ENCODE results near the gene ANKRD61.

Gene ANKRD61

DNA sequence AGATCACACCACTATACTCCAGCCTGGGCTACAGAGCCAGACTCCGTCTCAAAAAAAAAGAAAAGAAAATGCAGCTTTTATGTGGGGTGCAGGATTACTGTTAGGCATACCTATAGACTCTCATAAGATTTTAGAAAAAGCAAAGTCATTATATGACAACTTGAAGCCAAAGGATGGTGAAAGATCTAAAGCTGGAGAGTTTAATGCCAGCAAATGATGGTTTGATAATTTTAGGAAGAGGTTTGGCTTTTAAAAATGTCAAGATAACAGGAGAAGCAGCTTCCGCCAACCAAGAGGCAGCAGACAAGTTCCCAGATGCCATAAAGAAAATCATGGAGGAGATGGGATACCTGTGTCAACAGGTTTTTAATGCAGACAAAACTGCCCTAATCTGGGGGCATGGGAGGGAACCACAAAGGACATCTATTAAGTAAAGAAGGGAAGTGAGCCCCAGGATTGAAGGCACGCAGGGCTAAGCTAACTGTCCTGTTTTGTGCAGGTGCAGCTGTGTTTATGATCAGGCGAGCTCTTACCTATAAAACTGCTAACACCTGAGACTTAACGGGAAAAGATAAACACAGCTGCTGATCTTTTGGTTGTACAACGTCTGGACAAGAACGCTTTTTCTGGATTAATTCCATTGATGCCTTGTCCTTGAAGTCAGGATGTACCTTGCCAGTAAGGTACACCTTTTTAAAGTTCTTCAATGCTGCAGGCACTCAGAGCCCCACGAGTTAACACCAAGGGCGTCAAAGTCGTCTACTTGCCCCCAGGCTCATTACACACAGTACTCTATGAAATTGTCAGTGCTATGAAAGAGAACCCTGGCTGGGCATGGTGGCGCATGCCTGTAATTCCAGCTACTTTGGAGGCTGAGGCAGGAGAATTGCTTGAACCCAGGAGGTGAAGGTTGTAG is 10.5 kb upstream of the ANKRD61 start:
- no peak overlapping the region for H2BK12ac ChIP-seq (ENCODE audit: low read length in 2 of 2)
- H4K8ac ChIP-seq (ENCODE audit: low read length), result no peak overlapping the region
- no peaks in the 10 kb centered on the region for H3K27me3 ChIP-seq (ENCODE audit: control insufficient read depth in 1 of 2, insufficient read depth in 1 of 2, low read length in 2 of 2)
- H3K4me1 ChIP-seq (ENCODE audit: control insufficient read depth, insufficient read depth, low read depth, low read length), result peaks cover 3% of the 10 kb centered on the region
- 98% methylated on average over 8 of the region's 11 CpGs for WGBS
- H3K79me1 ChIP-seq (replicated peaks; ENCODE audit: low read length, poor library complexity, severe bottlenecking), result peaks cover 29% of the 10 kb centered on the region
- no peak overlapping the region for H2AFZ ChIP-seq (ENCODE audit: low read depth, low read length)
- no peak overlapping the region for H3K18ac ChIP-seq (ENCODE audit: low read depth in 1 of 2, low read length in 2 of 2)
- H3K27ac ChIP-seq (ENCODE audit: low read length, poor library complexity, severe bottlenecking), result no peak overlapping the region
- no peak overlapping the region for H2BK120ac ChIP-seq (ENCODE audit: low read depth, low read length)
- H3K4me3 ChIP-seq (ENCODE audit: insufficient read depth in 1 of 2, low read depth in 1 of 2, low read length in 2 of 2), result no peak overlapping the region
- H3K9ac ChIP-seq (ENCODE audit: low read length), result no peak overlapping the region
- H2BK5ac ChIP-seq (ENCODE audit: low read depth, low read length, poor library complexity, severe bottlenecking), result no peak overlapping the region
- H2AK5ac ChIP-seq (ENCODE audit: low read length, severe bottlenecking), result no peak overlapping the region
- H2BK15ac ChIP-seq (ENCODE audit: low read depth, poor library complexity, severe bottlenecking), result no peak overlapping the region
- no peak overlapping the region for H3K4me2 ChIP-seq (ENCODE audit: low read length, poor library complexity, severe bottlenecking)
- DNase-seq, result no peak
- no peak overlapping the region for H3K23ac ChIP-seq (ENCODE audit: low read length in 2 of 2)
- H4K91ac ChIP-seq (ENCODE audit: low read length), result no peak overlapping the region
- H3K14ac ChIP-seq (ENCODE audit: low read length in 2 of 2), result no peak overlapping the region
- no peaks in the 10 kb centered on the region for H3K9me3 ChIP-seq (ENCODE audit: control insufficient read depth, low read length)
- H3K36me3 ChIP-seq (ENCODE audit: control insufficient read depth in 1 of 2, insufficient read depth in 2 of 2, low read depth in 1 of 2, low read length in 2 of 2), result peaks cover 61 to 89% of the 10 kb centered on the region in 2 experiments
- H3K4ac ChIP-seq (ENCODE audit: low read depth in 1 of 2, low read length in 2 of 2), result no peak overlapping the region

DNA sequence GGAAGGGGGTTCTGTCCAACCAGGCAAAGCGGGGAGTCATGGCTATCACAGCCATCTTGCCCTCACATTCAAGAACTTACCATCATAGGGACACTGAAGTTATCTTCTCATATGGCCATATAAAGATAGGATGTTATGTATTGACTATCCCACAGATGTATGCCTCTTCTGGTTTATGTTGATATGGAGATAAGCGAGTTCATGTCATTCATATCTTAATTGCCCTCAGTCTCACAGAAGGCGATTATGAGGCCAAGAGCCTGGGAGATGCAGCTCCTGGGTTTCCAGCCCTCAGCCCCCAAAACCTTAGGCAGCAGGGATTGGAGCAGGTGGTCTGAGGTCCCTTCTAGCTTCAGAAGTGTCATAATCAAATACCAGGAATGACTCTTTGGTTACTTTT is 8.5 kb upstream of the ANKRD61 start:
- DNase-seq, result no peak
- Histone ChIP-seq H3K23ac (ENCODE audit: low read length in 2 of 2) (no peak overlapping the region), H3K79me1 (replicated peaks; ENCODE audit: low read length, poor library complexity, severe bottlenecking) (peaks cover 33% of the 10 kb centered on the region), H2BK15ac (ENCODE audit: low read depth, poor library complexity, severe bottlenecking) (no peak overlapping the region), H3K4me3 (ENCODE audit: insufficient read depth in 1 of 2, low read depth in 1 of 2, low read length in 2 of 2) (no peak overlapping the region), H3K9ac (ENCODE audit: low read length) (no peak overlapping the region), H2BK120ac (ENCODE audit: low read depth, low read length) (no peak overlapping the region), H2AFZ (ENCODE audit: low read depth, low read length) (no peak overlapping the region), H3K4ac (ENCODE audit: low read depth in 1 of 2, low read length in 2 of 2) (no peak overlapping the region), H3K27ac (ENCODE audit: low read length, poor library complexity, severe bottlenecking) (no peak overlapping the region), H3K9me3 (ENCODE audit: control insufficient read depth, low read length) (no peaks in the 10 kb centered on the region), H2BK5ac (ENCODE audit: low read depth, low read length, poor library complexity, severe bottlenecking) (no peak overlapping the region), H2AK5ac (ENCODE audit: low read length, severe bottlenecking) (no peak overlapping the region), H4K91ac (ENCODE audit: low read length) (no peak overlapping the region), H3K27me3 (ENCODE audit: control insufficient read depth in 1 of 2, insufficient read depth in 1 of 2, low read length in 2 of 2) (no peaks in the 10 kb centered on the region), H3K36me3 (ENCODE audit: control insufficient read depth in 1 of 2, insufficient read depth in 2 of 2, low read depth in 1 of 2, low read length in 2 of 2) (peaks cover 62 to 97% of the 10 kb centered on the region in 2 experiments), H3K4me2 (ENCODE audit: low read length, poor library complexity, severe bottlenecking) (no peak overlapping the region), H4K8ac (ENCODE audit: low read length) (no peak overlapping the region), H3K14ac (ENCODE audit: low read length in 2 of 2) (no peak overlapping the region), H3K18ac (ENCODE audit: low read depth in 1 of 2, low read length in 2 of 2) (no peak overlapping the region), H3K4me1 (ENCODE audit: control insufficient read depth, insufficient read depth, low read depth, low read length) (peaks cover 7% of the 10 kb centered on the region), H2BK12ac (ENCODE audit: low read length in 2 of 2) (no peak overlapping the region)
- WGBS, result 94% methylated on average over 2 of the region's 3 CpGs

DNA sequence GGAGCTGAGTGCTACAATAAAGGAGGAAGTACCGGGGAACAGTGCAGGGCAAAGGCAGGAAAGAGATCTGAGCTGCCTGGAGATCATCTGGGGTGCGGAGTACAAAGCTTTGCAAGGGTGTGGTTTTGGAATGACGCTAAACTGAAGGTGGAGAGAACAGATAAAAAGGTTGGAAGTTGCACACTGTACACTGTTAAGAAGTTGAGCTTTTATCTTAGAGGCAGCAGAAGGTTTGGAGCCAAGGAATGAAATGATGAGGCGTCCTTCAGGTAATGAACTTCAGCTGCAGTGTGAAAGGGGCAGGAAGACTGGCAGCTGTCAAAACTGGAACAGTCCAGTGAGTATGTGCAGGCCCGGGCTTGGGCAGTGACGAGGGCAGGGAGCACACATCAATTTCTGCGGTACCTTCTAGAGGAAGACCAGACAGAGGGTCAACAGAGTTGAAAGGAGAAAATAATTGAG is 7.2 kb upstream of the ANKRD61 start:
- Histone ChIP-seq H3K23ac (ENCODE audit: low read length in 2 of 2) (no peak overlapping the region), H4K91ac (ENCODE audit: low read length) (no peak overlapping the region), H3K36me3 (ENCODE audit: control insufficient read depth in 1 of 2, insufficient read depth in 2 of 2, low read depth in 1 of 2, low read length in 2 of 2) (peaks cover 65 to 98% of the 10 kb centered on the region in 2 experiments), H3K79me1 (replicated peaks; ENCODE audit: low read length, poor library complexity, severe bottlenecking) (peaks cover 35% of the 10 kb centered on the region), H4K8ac (ENCODE audit: low read length) (no peak overlapping the region), H3K14ac (ENCODE audit: low read length in 2 of 2) (no peak overlapping the region), H2BK5ac (ENCODE audit: low read depth, low read length, poor library complexity, severe bottlenecking) (no peak overlapping the region), H2BK15ac (ENCODE audit: low read depth, poor library complexity, severe bottlenecking) (no peak overlapping the region), H3K4me1 (ENCODE audit: control insufficient read depth, insufficient read depth, low read depth, low read length) (peaks cover 7% of the 10 kb centered on the region), H3K9ac (ENCODE audit: low read length) (no peak overlapping the region), H3K4me2 (ENCODE audit: low read length, poor library complexity, severe bottlenecking) (no peak overlapping the region), H3K4me3 (ENCODE audit: insufficient read depth in 1 of 2, low read depth in 1 of 2, low read length in 2 of 2) (no peak overlapping the region), H3K4ac (ENCODE audit: low read depth in 1 of 2, low read length in 2 of 2) (no peak overlapping the region), H2BK120ac (ENCODE audit: low read depth, low read length) (no peak overlapping the region), H3K18ac (ENCODE audit: low read depth in 1 of 2, low read length in 2 of 2) (no peak overlapping the region), H2AFZ (ENCODE audit: low read depth, low read length) (no peak overlapping the region), H3K27ac (ENCODE audit: low read length, poor library complexity, severe bottlenecking) (no peak overlapping the region), H3K9me3 (ENCODE audit: control insufficient read depth, low read length) (no peaks in the 10 kb centered on the region), H3K27me3 (ENCODE audit: control insufficient read depth in 1 of 2, insufficient read depth in 1 of 2, low read length in 2 of 2) (no peaks in the 10 kb centered on the region), H2AK5ac (ENCODE audit: low read length, severe bottlenecking) (no peak overlapping the region), H2BK12ac (ENCODE audit: low read length in 2 of 2) (peak overlapping the region in 1 of 2 experiments; percentile 4)
- WGBS, result 95% methylated on average over 7 of the region's 7 CpGs
- no peak for DNase-seq

DNA sequence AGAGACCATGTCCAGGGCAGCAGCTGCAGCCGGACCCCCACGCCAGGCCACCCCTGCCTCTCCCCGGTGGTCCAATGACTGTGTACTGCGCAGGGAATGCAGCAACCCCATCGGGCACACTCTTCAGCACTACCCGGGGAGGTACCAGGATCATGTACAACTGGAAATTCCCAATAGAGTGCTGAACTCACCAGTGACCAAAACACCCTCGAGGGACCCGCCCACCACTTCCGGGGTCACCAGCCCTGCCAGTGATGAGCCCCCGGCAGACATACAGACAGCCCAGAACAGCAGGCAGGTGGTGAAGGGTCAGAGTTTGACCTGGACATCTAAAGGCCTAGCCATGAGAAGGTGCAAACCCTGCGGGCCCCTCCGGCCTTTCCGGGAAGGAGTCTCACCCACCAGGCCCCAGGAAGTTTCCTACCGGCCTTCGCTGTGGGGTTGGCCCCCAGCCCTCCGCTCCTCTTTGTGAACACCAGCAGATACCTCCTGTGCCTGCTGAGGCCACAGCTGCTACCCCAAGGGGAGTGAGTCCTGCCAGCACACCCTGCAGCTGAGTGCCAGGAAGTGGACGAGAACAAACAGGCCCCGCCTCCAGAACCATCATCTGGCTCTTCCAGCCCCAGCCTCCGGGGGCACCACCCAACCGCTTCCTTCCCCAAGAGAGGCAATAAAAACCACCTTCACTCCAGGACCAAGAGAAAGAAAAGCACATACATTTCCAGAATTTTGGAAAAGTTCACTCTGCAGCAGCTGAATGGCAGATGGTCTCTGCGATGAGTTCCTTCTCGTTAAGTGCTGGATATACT is 5.0 kb upstream of the ANKRD61 start:
- no peak overlapping the region for H3K4me3 ChIP-seq (ENCODE audit: insufficient read depth in 1 of 2, low read depth in 1 of 2, low read length in 2 of 2)
- H2AFZ ChIP-seq (ENCODE audit: low read depth, low read length), result no peak overlapping the region
- no peak overlapping the region for H3K4me2 ChIP-seq (ENCODE audit: low read length, poor library complexity, severe bottlenecking)
- H2BK120ac ChIP-seq (ENCODE audit: low read depth, low read length), result no peak overlapping the region
- H3K9ac ChIP-seq (ENCODE audit: low read length), result no peak overlapping the region
- H3K14ac ChIP-seq (ENCODE audit: low read length in 2 of 2), result no peak overlapping the region
- no peak overlapping the region for H3K27ac ChIP-seq (ENCODE audit: low read length, poor library complexity, severe bottlenecking)
- H3K36me3 ChIP-seq (ENCODE audit: control insufficient read depth in 1 of 2, insufficient read depth in 2 of 2, low read depth in 1 of 2, low read length in 2 of 2), result peaks cover 69 to 94% of the 10 kb centered on the region in 2 experiments
- H4K91ac ChIP-seq (ENCODE audit: low read length), result peak overlapping the region; percentile 27
- 93% methylated on average over 22 of the region's 22 CpGs for WGBS
- peak; percentile 37 for DNase-seq
- no peak overlapping the region for H2BK12ac ChIP-seq (ENCODE audit: low read length in 2 of 2)
- H3K4me1 ChIP-seq (ENCODE audit: control insufficient read depth, insufficient read depth, low read depth, low read length), result peaks cover 4% of the 10 kb centered on the region
- no peak overlapping the region for H2BK15ac ChIP-seq (ENCODE audit: low read depth, poor library complexity, severe bottlenecking)
- H3K23ac ChIP-seq (ENCODE audit: low read length in 2 of 2), result no peak overlapping the region
- no peaks in the 10 kb centered on the region for H3K9me3 ChIP-seq (ENCODE audit: control insufficient read depth, low read length)
- peaks cover 36% of the 10 kb centered on the region for H3K79me1 ChIP-seq (replicated peaks; ENCODE audit: low read length, poor library complexity, severe bottlenecking)
- H3K27me3 ChIP-seq (ENCODE audit: control insufficient read depth in 1 of 2, insufficient read depth in 1 of 2, low read length in 2 of 2), result no peaks in the 10 kb centered on the region
- H2AK5ac ChIP-seq (ENCODE audit: low read length, severe bottlenecking), result no peak overlapping the region
- H3K4ac ChIP-seq (ENCODE audit: low read depth in 1 of 2, low read length in 2 of 2), result no peak overlapping the region
- no peak overlapping the region for H3K18ac ChIP-seq (ENCODE audit: low read depth in 1 of 2, low read length in 2 of 2)
- no peak overlapping the region for H4K8ac ChIP-seq (ENCODE audit: low read length)
- H2BK5ac ChIP-seq (ENCODE audit: low read depth, low read length, poor library complexity, severe bottlenecking), result no peak overlapping the region

All from mesenchymal stem cell (in vitro differentiated cells and primary cell).